Measurements from ENCODE around the gene AFAP1L2. TPM values are rescaled to one million over a fixed set of nuclear protein-coding genes. Genes with fewer than 3 reads are reported as not detected.

The AFAP1L2 gene
- total RNA-seq, 1 donor from 2014 or later: 24.0 TPM

- peaks cover 0 to 5% (median 0%) of the 10 kb centered on the region in 3 donors for H3K4me1 ChIP-seq (ENCODE audit: control insufficient read depth in 3 of 3, insufficient read depth in 3 of 3, low read length in 3 of 3)
- H3K27ac ChIP-seq (ENCODE audit: low read depth, low read length): peak overlapping the region; percentile 37
- H3K9me3 ChIP-seq (ENCODE audit: control insufficient read depth in 3 of 3, low read length in 3 of 3): no peaks in the 10 kb centered on the region
- H3K27me3 ChIP-seq (ENCODE audit: control insufficient read depth in 3 of 3, insufficient read depth in 3 of 3, low read length in 3 of 3): peaks cover 0 to 3% (median 2%) of the 10 kb centered on the region in 3 donors
- no peak overlapping the region for H3K4me3 ChIP-seq (ENCODE audit: low read length in 3 of 3)
- H3K36me3 ChIP-seq (ENCODE audit: control insufficient read depth in 3 of 3, insufficient read depth in 3 of 3, low read length in 3 of 3): no peaks in the 10 kb centered on the region
- no peak overlapping the region for H3K9ac ChIP-seq (ENCODE audit: low read depth in 1 of 3, low read length in 3 of 3)
These were observed 24.2 kb downstream of the AFAP1L2 start for GRCh38 chr10:114380060-114380459.

GRCh38 chr10:114379631-114380041, 24.7 kb downstream of the AFAP1L2 start:
- H3K4me1 ChIP-seq (ENCODE audit: control insufficient read depth in 3 of 3, insufficient read depth in 3 of 3, low read length in 3 of 3): peaks cover 0 to 5% (median 0%) of the 10 kb centered on the region in 3 donors
- H3K36me3 ChIP-seq (ENCODE audit: control insufficient read depth in 3 of 3, insufficient read depth in 3 of 3, low read length in 3 of 3): no peaks in the 10 kb centered on the region
- no peaks in the 10 kb centered on the region for H3K9me3 ChIP-seq (ENCODE audit: control insufficient read depth in 3 of 3, low read length in 3 of 3)
- H3K27me3 ChIP-seq (ENCODE audit: control insufficient read depth in 3 of 3, insufficient read depth in 3 of 3, low read length in 3 of 3): peaks cover 0 to 3% (median 2%) of the 10 kb centered on the region in 3 donors
- no peak overlapping the region for H3K9ac ChIP-seq (ENCODE audit: low read depth in 1 of 3, low read length in 3 of 3)
- H3K27ac ChIP-seq (ENCODE audit: low read depth, low read length): peak overlapping the region; percentile 37
- H3K4me3 ChIP-seq (ENCODE audit: low read length in 3 of 3): no peak overlapping the region

- no peaks in the 10 kb centered on the region for H3K36me3 ChIP-seq (ENCODE audit: control insufficient read depth in 3 of 3, insufficient read depth in 3 of 3, low read length in 3 of 3)
- peaks cover 0 to 13% (median 5%) of the 10 kb centered on the region in 3 donors for H3K4me1 ChIP-seq (ENCODE audit: control insufficient read depth in 3 of 3, insufficient read depth in 3 of 3, low read length in 3 of 3)
- H3K4me3 ChIP-seq (ENCODE audit: low read length in 3 of 3): no peak overlapping the region
- no peaks in the 10 kb centered on the region for H3K9me3 ChIP-seq (ENCODE audit: control insufficient read depth in 3 of 3, low read length in 3 of 3)
- no peak overlapping the region for H3K9ac ChIP-seq (ENCODE audit: low read depth in 1 of 3, low read length in 3 of 3)
- no peak overlapping the region for H3K27ac ChIP-seq (ENCODE audit: low read depth, low read length)
- peaks cover 0 to 4% (median 0%) of the 10 kb centered on the region in 3 donors for H3K27me3 ChIP-seq (ENCODE audit: control insufficient read depth in 3 of 3, insufficient read depth in 3 of 3, low read length in 3 of 3)
These were observed 27.8 kb downstream of the AFAP1L2 start for GRCh38 chr10:114376523-114376922.

- Histone ChIP-seq H3K27ac (ENCODE audit: low read depth, low read length) (no peak overlapping the region), H3K9me3 (ENCODE audit: control insufficient read depth in 3 of 3, low read length in 3 of 3) (no peaks in the 10 kb centered on the region)
These were observed 29.3 kb downstream of the AFAP1L2 start for GRCh38 chr10:114375047-114375446.

GRCh38 chr10:114374053-114374791, 30.1 kb downstream of the AFAP1L2 start:
- peak overlapping the region in 1 of 3 donors; percentile 45 for H3K9ac ChIP-seq (ENCODE audit: low read depth in 1 of 3, low read length in 3 of 3)
- peak overlapping the region; percentile 54 for H3K27ac ChIP-seq (ENCODE audit: low read depth, low read length)
- no peak overlapping the region for H3K4me3 ChIP-seq (ENCODE audit: low read length in 3 of 3)
- H3K36me3 ChIP-seq (ENCODE audit: control insufficient read depth in 3 of 3, insufficient read depth in 3 of 3, low read length in 3 of 3): no peaks in the 10 kb centered on the region
- H3K9me3 ChIP-seq (ENCODE audit: control insufficient read depth in 3 of 3, low read length in 3 of 3): no peaks in the 10 kb centered on the region
- H3K27me3 ChIP-seq (ENCODE audit: control insufficient read depth in 3 of 3, insufficient read depth in 3 of 3, low read length in 3 of 3): peaks cover 0 to 4% (median 0%) of the 10 kb centered on the region in 3 donors
- H3K4me1 ChIP-seq (ENCODE audit: control insufficient read depth in 3 of 3, insufficient read depth in 3 of 3, low read length in 3 of 3): peaks cover 0 to 8% (median 5%) of the 10 kb centered on the region in 3 donors

More at GRCh38 chr10:114375047-114375446, 29.3 kb downstream of the AFAP1L2 start:
- peaks cover 0 to 4% (median 0%) of the 10 kb centered on the region in 3 donors for H3K27me3 ChIP-seq (ENCODE audit: control insufficient read depth in 3 of 3, insufficient read depth in 3 of 3, low read length in 3 of 3)
- peaks cover 0 to 11% (median 5%) of the 10 kb centered on the region in 3 donors for H3K4me1 ChIP-seq (ENCODE audit: control insufficient read depth in 3 of 3, insufficient read depth in 3 of 3, low read length in 3 of 3)
- H3K36me3 ChIP-seq (ENCODE audit: control insufficient read depth in 3 of 3, insufficient read depth in 3 of 3, low read length in 3 of 3): no peaks in the 10 kb centered on the region
- no peak overlapping the region for H3K4me3 ChIP-seq (ENCODE audit: low read length in 3 of 3)
- H3K9ac ChIP-seq (ENCODE audit: low read depth in 1 of 3, low read length in 3 of 3): no peak overlapping the region

- peaks cover 0 to 4% (median 0%) of the 10 kb centered on the region in 3 donors for H3K27me3 ChIP-seq (ENCODE audit: control insufficient read depth in 3 of 3, insufficient read depth in 3 of 3, low read length in 3 of 3)
- peak overlapping the region; percentile 54 for H3K27ac ChIP-seq (ENCODE audit: low read depth, low read length)
- H3K36me3 ChIP-seq (ENCODE audit: control insufficient read depth in 3 of 3, insufficient read depth in 3 of 3, low read length in 3 of 3): no peaks in the 10 kb centered on the region
- H3K4me1 ChIP-seq (ENCODE audit: control insufficient read depth in 3 of 3, insufficient read depth in 3 of 3, low read length in 3 of 3): peaks cover 0 to 8% (median 5%) of the 10 kb centered on the region in 3 donors
- H3K4me3 ChIP-seq (ENCODE audit: low read length in 3 of 3): no peak overlapping the region
- no peak overlapping the region for H3K9ac ChIP-seq (ENCODE audit: low read depth in 1 of 3, low read length in 3 of 3)
- no peaks in the 10 kb centered on the region for H3K9me3 ChIP-seq (ENCODE audit: control insufficient read depth in 3 of 3, low read length in 3 of 3)
These were observed 30.7 kb downstream of the AFAP1L2 start for GRCh38 chr10:114373631-114374030.

GRCh38 chr10:114372995-114373394, 31.3 kb downstream of the AFAP1L2 start:
- no peak overlapping the region for H3K27ac ChIP-seq (ENCODE audit: low read depth, low read length)
- peaks cover 0 to 4% (median 0%) of the 10 kb centered on the region in 3 donors for H3K27me3 ChIP-seq (ENCODE audit: control insufficient read depth in 3 of 3, insufficient read depth in 3 of 3, low read length in 3 of 3)
- no peak overlapping the region for H3K4me3 ChIP-seq (ENCODE audit: low read length in 3 of 3)
- H3K9me3 ChIP-seq (ENCODE audit: control insufficient read depth in 3 of 3, low read length in 3 of 3): no peaks in the 10 kb centered on the region
- H3K9ac ChIP-seq (ENCODE audit: low read depth in 1 of 3, low read length in 3 of 3): no peak overlapping the region
- H3K36me3 ChIP-seq (ENCODE audit: control insufficient read depth in 3 of 3, insufficient read depth in 3 of 3, low read length in 3 of 3): no peaks in the 10 kb centered on the region
- peaks cover 0 to 8% (median 5%) of the 10 kb centered on the region in 3 donors for H3K4me1 ChIP-seq (ENCODE audit: control insufficient read depth in 3 of 3, insufficient read depth in 3 of 3, low read length in 3 of 3)

- no peaks in the 10 kb centered on the region for H3K36me3 ChIP-seq (ENCODE audit: control insufficient read depth in 3 of 3, insufficient read depth in 3 of 3, low read length in 3 of 3)
- peaks cover 0 to 4% (median 0%) of the 10 kb centered on the region in 3 donors for H3K27me3 ChIP-seq (ENCODE audit: control insufficient read depth in 3 of 3, insufficient read depth in 3 of 3, low read length in 3 of 3)
- no peak overlapping the region for H3K27ac ChIP-seq (ENCODE audit: low read depth, low read length)
- no peak overlapping the region for H3K9ac ChIP-seq (ENCODE audit: low read depth in 1 of 3, low read length in 3 of 3)
- peaks cover 0 to 8% (median 7%) of the 10 kb centered on the region in 3 donors for H3K4me1 ChIP-seq (ENCODE audit: control insufficient read depth in 3 of 3, insufficient read depth in 3 of 3, low read length in 3 of 3)
- H3K4me3 ChIP-seq (ENCODE audit: low read length in 3 of 3): no peak overlapping the region
- no peaks in the 10 kb centered on the region for H3K9me3 ChIP-seq (ENCODE audit: control insufficient read depth in 3 of 3, low read length in 3 of 3)
These were observed 32.1 kb downstream of the AFAP1L2 start for GRCh38 chr10:114372179-114372578.

GRCh38 chr10:114370966-114371365, 33.3 kb downstream of the AFAP1L2 start:
- Histone ChIP-seq H3K36me3 (ENCODE audit: control insufficient read depth in 3 of 3, insufficient read depth in 3 of 3, low read length in 3 of 3) (no peaks in the 10 kb centered on the region), H3K4me1 (ENCODE audit: control insufficient read depth in 3 of 3, insufficient read depth in 3 of 3, low read length in 3 of 3) (peaks cover 0 to 8% (median 7%) of the 10 kb centered on the region in 3 donors), H3K9ac (ENCODE audit: low read depth in 1 of 3, low read length in 3 of 3) (no peak overlapping the region), H3K4me3 (ENCODE audit: low read length in 3 of 3) (no peak overlapping the region), H3K27ac (ENCODE audit: low read depth, low read length) (no peak overlapping the region), H3K27me3 (ENCODE audit: control insufficient read depth in 3 of 3, insufficient read depth in 3 of 3, low read length in 3 of 3) (peaks cover 0 to 4% (median 0%) of the 10 kb centered on the region in 3 donors), H3K9me3 (ENCODE audit: control insufficient read depth in 3 of 3, low read length in 3 of 3) (no peaks in the 10 kb centered on the region)

- H3K27me3 ChIP-seq (ENCODE audit: control insufficient read depth in 3 of 3, insufficient read depth in 3 of 3, low read length in 3 of 3): peaks cover 0 to 4% (median 0%) of the 10 kb centered on the region in 3 donors
- peaks cover 0 to 8% (median 7%) of the 10 kb centered on the region in 3 donors for H3K4me1 ChIP-seq (ENCODE audit: control insufficient read depth in 3 of 3, insufficient read depth in 3 of 3, low read length in 3 of 3)
- no peak overlapping the region for H3K9ac ChIP-seq (ENCODE audit: low read depth in 1 of 3, low read length in 3 of 3)
- H3K9me3 ChIP-seq (ENCODE audit: control insufficient read depth in 3 of 3, low read length in 3 of 3): no peaks in the 10 kb centered on the region
- no peak overlapping the region for H3K27ac ChIP-seq (ENCODE audit: low read depth, low read length)
- H3K36me3 ChIP-seq (ENCODE audit: control insufficient read depth in 3 of 3, insufficient read depth in 3 of 3, low read length in 3 of 3): no peaks in the 10 kb centered on the region
- no peak overlapping the region for H3K4me3 ChIP-seq (ENCODE audit: low read length in 3 of 3)
These were observed 34.1 kb downstream of the AFAP1L2 start for GRCh38 chr10:114370199-114370598.

All from skeletal muscle tissue (tissue), 4 donors.